ENCODE results near the gene ARSB.

GRCh38 chr5:78782728-78783127 lies 202.4 kb downstream of the ARSB start:
- no peak for TF ChIP-seq POLR2A (IDR thresholded peaks at IDR 0.05)
- no peak for TF ChIP-seq CTCF (IDR thresholded peaks at IDR 0.05)
- TF ChIP-seq EP300 (IDR thresholded peaks at IDR 0.05), result no peak
- no peak for TF ChIP-seq POLR2AphosphoS5 (IDR thresholded peaks at IDR 0.05)

Data from upper lobe of left lung (tissue), 4 donors.